Activated naive CD8-positive, alpha-beta T cell (primary cell): ENCODE measurements around the gene RPS6KC1.

ENCODE experiments used
- H3K27ac Mint-ChIP-seq: one replicate; pipeline ENCODE4 v1.8.0; 2021; ENCODE audit warnings: mixed read lengths
- H3K27me3 Mint-ChIP-seq: one replicate; pipeline ENCODE4 v1.8.0; 2021; ENCODE audit warnings: mixed read lengths
- H3K36me3 Mint-ChIP-seq: one replicate; pipeline ENCODE4 v1.8.0; 2021; ENCODE audit warnings: mixed read lengths
- H3K4me1 Mint-ChIP-seq: one replicate; pipeline ENCODE4 v1.8.0; 2021; ENCODE audit warnings: low read depth, mixed read lengths
- H3K4me3 Mint-ChIP-seq: one replicate; pipeline ENCODE4 v1.8.0; 2021; ENCODE audit warnings: mild to moderate bottlenecking, mixed read lengths
- H3K9me3 Mint-ChIP-seq: one replicate; pipeline ENCODE4 v1.8.0; 2021; ENCODE audit warnings: low read depth, mixed read lengths

The RPS6KC1 gene

DNA sequence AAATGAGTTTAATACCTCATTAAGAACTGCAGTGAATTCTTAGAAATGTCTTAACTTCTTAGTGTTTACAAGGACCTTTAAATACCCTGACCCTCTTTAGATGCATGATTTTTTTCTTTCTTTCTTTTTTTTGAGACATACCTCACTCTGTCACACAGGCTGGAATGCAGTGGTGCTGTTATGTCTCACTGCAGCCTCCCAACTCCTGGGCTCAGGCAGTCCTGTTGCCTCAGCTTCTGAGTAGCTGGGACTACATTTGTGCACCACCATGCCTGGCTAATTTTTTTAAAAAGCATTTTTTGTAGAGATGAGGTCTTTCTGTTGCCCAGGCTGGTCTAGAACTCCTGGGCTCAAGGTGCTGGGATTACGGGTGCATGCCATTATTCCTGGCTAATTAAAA is 191.8 kb downstream of the RPS6KC1 start:
- Mint-ChIP-seq H3K4me3 (no peak overlapping the region), H3K9me3 (no peaks in the 10 kb centered on the region), H3K27me3 (no peaks in the 10 kb centered on the region), H3K4me1 (no peaks in the 10 kb centered on the region), H3K36me3 (peaks cover 5% of the 10 kb centered on the region), H3K27ac (no peak overlapping the region)

DNA sequence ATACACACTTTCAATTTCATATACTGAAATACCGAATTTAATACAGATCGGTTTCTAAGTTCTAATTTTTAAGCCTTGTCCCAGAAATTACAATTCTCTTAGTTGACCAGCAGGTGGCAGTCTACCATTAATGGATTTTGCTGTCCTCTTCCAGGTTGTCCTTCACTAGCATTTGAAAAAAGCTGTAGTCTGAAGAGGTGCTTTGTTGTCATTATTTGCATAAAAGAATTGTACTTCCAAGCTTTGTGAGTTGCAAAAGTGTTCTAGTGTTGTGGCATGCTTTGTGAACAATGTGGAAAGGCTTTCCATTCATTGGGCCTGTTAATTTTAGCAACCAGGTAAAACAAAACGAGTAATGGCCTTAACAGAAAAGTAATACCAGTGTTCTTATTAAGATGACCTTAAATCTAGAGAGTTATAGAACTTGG is 193.6 kb downstream of the RPS6KC1 start:
- H3K4me3 Mint-ChIP-seq: no peak overlapping the region
- H3K36me3 Mint-ChIP-seq: peaks cover 10% of the 10 kb centered on the region
- no peaks in the 10 kb centered on the region for H3K9me3 Mint-ChIP-seq
- H3K27me3 Mint-ChIP-seq: no peaks in the 10 kb centered on the region
- no peak overlapping the region for H3K27ac Mint-ChIP-seq
- H3K4me1 Mint-ChIP-seq: no peaks in the 10 kb centered on the region

DNA sequence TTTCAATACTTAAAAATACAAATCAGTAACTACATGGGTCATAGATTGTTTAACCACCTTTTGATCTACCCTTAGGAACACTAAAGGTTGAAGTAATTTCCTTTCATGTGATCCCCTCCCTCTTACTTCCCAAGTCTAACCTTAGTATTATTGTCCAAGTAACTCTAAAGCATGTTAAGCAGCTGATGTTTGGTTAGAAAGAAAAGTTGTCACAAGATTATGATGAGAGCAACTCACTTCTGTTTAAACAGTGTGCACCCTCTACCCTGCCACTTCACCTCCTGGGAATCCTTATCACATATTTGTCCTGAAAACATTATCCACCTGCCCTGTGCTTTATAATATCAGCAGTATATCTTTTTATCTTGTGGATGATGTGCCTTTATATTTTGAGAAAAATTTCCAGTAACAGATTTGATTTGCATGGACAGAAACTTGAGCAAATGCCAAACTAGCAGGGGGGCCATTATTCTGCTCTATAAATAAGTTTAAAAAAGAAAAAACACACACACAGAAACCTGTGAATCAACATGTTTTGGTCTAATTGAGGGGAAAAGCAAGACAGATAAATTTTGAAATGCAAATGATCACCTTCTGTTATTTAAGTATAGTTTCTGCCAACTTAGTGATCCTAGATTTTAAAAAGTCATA is 194.3 kb downstream of the RPS6KC1 start:
- no peaks in the 10 kb centered on the region for H3K9me3 Mint-ChIP-seq
- no peaks in the 10 kb centered on the region for H3K4me1 Mint-ChIP-seq
- no peak overlapping the region for H3K27ac Mint-ChIP-seq
- no peaks in the 10 kb centered on the region for H3K27me3 Mint-ChIP-seq
- peaks cover 10% of the 10 kb centered on the region for H3K36me3 Mint-ChIP-seq
- H3K4me3 Mint-ChIP-seq: no peak overlapping the region

DNA sequence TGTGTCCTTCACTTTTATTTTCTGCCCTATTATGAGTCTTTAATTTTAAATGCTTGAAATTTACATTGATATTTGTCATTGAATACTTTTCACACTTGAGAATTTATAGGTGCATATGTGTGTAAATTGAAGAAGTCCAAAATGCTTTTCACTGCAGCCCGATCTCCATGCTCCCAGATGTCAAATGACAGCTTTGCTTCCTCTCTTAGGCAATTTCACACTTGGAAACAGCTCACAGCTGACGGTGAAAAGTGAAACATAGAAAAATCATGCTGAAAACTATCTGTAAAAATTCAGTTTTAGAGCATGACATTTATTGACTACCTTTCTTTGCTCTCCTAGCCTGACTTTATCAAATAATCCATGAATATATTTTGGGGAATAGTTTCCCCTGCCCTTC is 196.0 kb downstream of the RPS6KC1 start:
- Mint-ChIP-seq H3K27me3 (no peaks in the 10 kb centered on the region), H3K36me3 (peaks cover 9% of the 10 kb centered on the region), H3K9me3 (no peaks in the 10 kb centered on the region), H3K4me1 (no peaks in the 10 kb centered on the region), H3K4me3 (no peak overlapping the region), H3K27ac (no peak overlapping the region)

DNA sequence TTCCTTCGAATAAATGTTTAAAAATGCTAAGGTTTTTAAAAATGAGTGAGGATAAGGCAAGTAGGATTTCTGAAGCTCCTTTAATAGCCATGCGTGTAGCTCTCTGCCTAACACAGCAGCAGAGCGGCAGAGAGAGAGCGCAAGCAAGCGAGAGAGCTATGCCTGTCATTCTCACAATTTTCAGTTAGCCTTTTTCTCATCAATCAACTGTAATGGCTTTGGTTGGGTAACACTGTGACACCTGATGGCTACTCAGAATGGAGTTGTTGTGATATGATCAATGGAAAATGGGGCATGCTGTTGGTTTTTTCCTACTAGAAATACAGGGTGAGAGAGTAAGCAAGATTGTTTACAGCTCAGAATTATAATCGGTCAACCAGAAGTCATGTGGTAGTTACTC is 198.4 kb downstream of the RPS6KC1 start:
- no peak overlapping the region for H3K4me3 Mint-ChIP-seq
- H3K36me3 Mint-ChIP-seq: peaks cover 12% of the 10 kb centered on the region
- no peaks in the 10 kb centered on the region for H3K9me3 Mint-ChIP-seq
- H3K27me3 Mint-ChIP-seq: no peaks in the 10 kb centered on the region
- no peak overlapping the region for H3K27ac Mint-ChIP-seq
- no peaks in the 10 kb centered on the region for H3K4me1 Mint-ChIP-seq

DNA sequence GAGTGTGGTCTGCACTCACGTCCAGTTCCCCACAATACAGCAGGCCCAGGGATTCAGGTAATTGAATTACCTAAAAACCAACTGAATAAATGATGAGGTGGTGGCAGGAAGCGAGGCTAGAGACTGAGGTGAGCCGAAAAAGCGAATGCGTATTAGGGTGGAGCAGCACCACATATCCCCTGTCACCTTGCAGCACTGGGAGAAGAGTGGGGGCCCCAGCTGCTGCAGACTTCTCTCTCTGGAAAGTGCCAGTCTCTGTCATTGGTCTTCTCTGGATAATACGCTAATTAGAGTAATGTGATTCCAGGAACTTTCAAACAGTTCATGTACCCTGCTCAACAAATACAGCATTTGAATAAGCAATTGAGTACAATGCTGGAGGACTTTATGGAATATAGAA is 199.0 kb downstream of the RPS6KC1 start:
- peaks cover 12% of the 10 kb centered on the region for H3K36me3 Mint-ChIP-seq
- H3K27ac Mint-ChIP-seq: no peak overlapping the region
- H3K27me3 Mint-ChIP-seq: no peaks in the 10 kb centered on the region
- no peaks in the 10 kb centered on the region for H3K4me1 Mint-ChIP-seq
- H3K4me3 Mint-ChIP-seq: no peak overlapping the region
- no peaks in the 10 kb centered on the region for H3K9me3 Mint-ChIP-seq

DNA sequence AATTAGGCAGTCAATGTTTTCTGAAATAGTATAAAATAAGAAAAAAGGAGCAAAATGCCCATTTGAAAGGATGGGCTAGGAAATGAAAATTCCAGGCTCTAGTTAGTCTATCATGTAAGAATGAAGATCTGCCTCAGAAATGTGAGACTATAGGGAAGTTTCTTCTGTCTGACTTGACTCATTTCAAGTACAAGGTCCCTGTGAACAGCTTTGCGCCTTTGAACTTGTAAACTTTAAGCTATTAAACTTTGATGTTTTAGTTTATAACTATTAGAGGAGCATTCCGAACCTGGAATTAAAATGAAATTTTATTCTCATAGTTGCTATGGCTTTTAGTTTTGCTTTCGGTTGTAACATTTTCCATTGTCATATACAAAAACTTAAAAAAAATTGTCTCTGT is 199.4 kb downstream of the RPS6KC1 start:
- Mint-ChIP-seq H3K4me3 (no peak overlapping the region), H3K36me3 (peaks cover 10% of the 10 kb centered on the region), H3K4me1 (no peaks in the 10 kb centered on the region), H3K27ac (no peak overlapping the region), H3K27me3 (no peaks in the 10 kb centered on the region), H3K9me3 (no peaks in the 10 kb centered on the region)

DNA sequence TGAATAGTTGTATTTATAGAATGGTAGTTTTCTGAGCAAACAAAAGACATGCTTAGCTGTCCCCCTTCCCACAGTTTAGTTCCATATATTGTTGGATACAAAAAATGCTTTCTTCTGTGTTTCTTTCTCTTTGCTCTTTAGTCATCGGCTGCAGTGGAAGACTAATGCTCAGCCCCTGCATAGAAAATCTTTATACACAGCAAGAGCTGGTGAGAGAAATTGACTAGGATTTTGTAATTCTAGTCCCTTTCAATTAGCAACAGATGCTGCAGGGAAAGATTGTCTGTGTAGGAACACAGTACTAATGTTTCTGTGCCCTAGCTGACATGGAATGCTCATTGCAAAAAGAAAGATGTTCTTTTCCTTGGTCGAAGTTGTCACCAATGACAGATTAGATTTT is 200.9 kb downstream of the RPS6KC1 start:
- Mint-ChIP-seq H3K27me3 (no peaks in the 10 kb centered on the region), H3K4me3 (no peak overlapping the region), H3K4me1 (no peaks in the 10 kb centered on the region), H3K9me3 (no peaks in the 10 kb centered on the region), H3K36me3 (peaks cover 14% of the 10 kb centered on the region), H3K27ac (no peak overlapping the region)

DNA sequence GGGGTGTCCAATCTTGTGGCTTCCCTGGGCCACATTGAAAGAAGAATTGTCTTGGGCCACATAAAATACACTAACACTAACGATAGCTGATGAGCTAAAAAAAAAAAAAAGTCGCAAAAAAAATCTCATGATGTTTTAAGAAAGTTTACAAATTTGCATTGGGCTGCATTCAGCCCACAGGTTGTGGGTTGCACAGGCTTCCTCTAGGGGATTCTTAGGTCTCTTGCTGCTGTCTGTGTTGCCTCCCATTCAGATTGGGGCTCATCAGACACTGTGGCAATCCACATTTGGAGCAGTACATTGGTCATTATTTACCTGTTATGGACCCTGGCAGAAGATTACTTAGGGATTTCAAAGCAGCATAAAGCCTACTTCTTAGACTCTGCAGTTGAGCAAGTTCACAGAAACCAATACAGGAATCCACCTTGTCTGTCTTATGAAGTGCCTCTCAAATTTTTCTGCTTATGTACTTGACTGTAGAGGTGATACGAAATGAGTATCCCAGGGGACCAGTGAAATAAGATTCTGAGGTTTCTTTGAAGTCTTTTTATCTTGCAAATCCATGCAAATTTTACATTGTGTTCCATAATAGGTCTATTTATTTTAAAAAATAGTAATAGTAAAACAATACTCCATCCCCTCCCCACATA is 205.5 kb downstream of the RPS6KC1 start:
- no peak overlapping the region for H3K27ac Mint-ChIP-seq
- no peaks in the 10 kb centered on the region for H3K9me3 Mint-ChIP-seq
- no peaks in the 10 kb centered on the region for H3K4me1 Mint-ChIP-seq
- no peaks in the 10 kb centered on the region for H3K27me3 Mint-ChIP-seq
- H3K36me3 Mint-ChIP-seq: peaks cover 20% of the 10 kb centered on the region
- no peak overlapping the region for H3K4me3 Mint-ChIP-seq

DNA sequence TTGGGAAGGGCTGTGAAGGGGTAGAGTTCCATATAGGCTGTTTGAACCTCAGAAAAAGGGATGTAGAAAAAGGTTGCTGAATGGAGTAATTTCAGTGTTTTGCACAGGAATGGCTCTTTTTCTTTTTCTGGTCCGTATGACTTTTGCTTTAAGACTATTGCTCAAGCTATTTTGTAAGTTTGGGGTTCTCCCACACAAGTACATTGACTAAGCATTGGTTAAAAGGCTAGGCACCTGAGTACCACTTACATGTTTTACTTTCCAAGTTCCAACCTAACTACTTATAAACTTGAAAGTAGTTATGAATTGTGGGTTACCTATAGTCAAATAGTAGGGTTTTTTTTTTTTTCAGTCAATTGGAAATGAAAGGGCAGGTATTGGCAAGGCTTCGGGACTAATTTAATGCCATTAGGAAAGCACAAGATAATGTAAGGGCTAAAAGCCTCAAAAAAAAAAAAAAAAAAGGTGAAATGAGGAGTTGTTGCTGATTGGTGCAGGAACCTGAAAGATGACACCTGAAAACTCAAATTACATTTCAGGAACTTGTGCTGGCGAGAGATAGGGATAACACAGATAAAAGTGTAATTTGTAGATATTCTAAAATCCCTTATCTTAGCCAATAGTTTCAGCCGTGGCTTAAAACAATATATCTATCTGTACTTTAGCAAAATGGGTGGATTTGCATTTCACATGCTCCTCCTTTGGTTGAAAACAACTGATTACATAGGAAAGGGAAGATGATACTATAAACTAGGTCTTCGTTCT is 209.5 kb downstream of the RPS6KC1 start:
- H3K27ac Mint-ChIP-seq: no peak overlapping the region
- H3K9me3 Mint-ChIP-seq: no peaks in the 10 kb centered on the region
- no peaks in the 10 kb centered on the region for H3K4me1 Mint-ChIP-seq
- H3K4me3 Mint-ChIP-seq: no peak overlapping the region
- peaks cover 40% of the 10 kb centered on the region for H3K36me3 Mint-ChIP-seq
- H3K27me3 Mint-ChIP-seq: no peaks in the 10 kb centered on the region

DNA sequence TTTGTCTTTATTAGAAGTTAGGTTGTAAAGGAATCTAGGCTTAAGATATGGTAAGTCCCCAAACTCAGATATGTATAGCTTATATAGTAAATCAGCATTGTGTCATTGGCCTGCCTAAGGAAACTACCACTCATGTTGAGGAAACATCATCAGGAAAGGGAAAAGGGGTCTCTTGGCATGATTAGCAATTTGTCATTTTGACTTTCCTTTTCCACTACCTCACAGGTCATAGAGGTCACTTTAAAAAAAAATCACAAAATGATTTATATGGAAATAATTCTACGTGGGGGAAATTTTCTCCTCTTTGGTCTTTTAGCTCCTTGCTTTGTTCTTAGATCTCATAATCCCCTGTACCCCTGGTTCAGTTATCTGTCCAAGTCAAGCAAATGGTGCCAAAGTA is 213.5 kb downstream of the RPS6KC1 start:
- Mint-ChIP-seq H3K4me1 (no peaks in the 10 kb centered on the region), H3K36me3 (peaks cover 55% of the 10 kb centered on the region), H3K9me3 (peaks cover 19% of the 10 kb centered on the region), H3K27ac (no peak overlapping the region), H3K27me3 (no peaks in the 10 kb centered on the region), H3K4me3 (no peak overlapping the region)

DNA sequence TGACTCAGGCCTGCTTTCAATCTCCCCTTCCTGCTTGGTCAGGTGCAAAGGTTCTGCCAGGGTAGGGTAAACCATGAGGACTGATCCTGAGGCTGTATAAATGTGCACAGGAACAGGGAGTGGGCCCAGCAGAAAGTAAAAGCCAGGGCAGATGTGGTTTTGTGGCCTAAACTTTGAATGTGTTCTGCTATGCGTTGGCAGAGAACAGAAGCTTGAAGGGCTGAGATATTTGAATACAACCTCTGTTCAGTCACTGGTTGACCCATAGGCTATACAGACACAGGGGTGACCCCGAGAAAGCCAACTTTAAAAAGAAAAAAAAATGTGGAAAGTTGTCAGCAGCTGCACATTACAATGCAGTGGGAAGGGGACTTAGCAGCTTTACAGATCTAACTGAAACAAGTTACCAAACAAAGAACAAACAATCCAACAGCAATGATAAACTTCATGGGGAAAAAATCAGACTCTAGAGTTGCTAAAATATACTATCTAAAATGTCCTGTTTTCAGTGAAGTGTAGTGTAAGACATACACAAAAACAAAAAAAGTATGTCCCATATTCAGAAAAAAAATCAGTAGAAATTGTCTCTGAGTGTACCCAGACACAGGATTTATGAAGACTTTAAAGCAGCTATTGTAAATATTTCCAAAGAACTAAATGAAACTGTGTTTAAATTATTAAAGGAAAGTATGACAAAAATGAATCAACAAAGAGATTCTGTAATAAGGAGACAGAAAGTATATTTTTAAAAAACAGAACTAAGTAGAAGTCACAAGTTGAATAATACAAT is 216.1 kb downstream of the RPS6KC1 start:
- no peaks in the 10 kb centered on the region for H3K4me1 Mint-ChIP-seq
- H3K9me3 Mint-ChIP-seq: peaks cover 19% of the 10 kb centered on the region
- H3K27me3 Mint-ChIP-seq: no peaks in the 10 kb centered on the region
- peaks cover 54% of the 10 kb centered on the region for H3K36me3 Mint-ChIP-seq
- no peak overlapping the region for H3K27ac Mint-ChIP-seq
- H3K4me3 Mint-ChIP-seq: no peak overlapping the region

DNA sequence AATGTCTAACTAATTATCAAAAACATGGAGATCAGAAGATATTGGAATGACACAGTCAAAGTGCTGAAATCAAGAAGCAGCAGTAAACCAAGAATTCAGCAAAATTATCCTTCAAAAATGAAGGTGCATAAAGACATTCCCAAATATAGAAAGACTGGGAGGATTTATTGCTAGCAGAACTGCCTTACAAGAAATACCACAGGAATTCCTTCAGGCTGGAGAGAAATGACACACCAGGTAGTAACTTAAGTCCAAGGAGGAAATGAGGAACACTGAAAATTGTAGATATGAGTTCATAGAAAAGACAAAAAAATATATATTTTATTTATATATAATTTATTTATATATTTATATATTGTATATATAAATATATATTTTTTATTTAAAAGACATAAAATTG is 217.2 kb downstream of the RPS6KC1 start:
- peaks cover 56% of the 10 kb centered on the region for H3K36me3 Mint-ChIP-seq
- no peaks in the 10 kb centered on the region for H3K4me1 Mint-ChIP-seq
- no peak overlapping the region for H3K27ac Mint-ChIP-seq
- no peak overlapping the region for H3K4me3 Mint-ChIP-seq
- no peaks in the 10 kb centered on the region for H3K27me3 Mint-ChIP-seq
- H3K9me3 Mint-ChIP-seq: peaks cover 19% of the 10 kb centered on the region

DNA sequence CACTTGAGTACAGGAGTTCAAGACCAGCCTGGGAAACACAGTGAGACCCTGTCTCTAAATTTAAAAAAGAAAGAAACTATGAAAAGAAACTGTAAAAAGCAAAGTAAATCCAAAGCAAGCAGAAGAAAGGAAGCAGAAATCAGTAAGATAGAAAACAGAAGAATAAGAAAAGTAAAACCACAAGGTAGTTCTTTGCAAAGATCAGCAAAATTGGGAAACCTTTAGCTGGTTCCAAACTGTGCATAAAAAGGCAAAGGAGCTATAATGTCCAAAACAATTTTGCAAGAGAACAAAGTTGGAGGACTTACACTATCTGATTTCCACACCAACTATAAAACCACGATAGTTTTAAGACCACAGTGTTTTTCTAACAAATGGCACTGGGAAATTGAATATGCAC is 218.8 kb downstream of the RPS6KC1 start:
- Mint-ChIP-seq H3K36me3 (peaks cover 56% of the 10 kb centered on the region), H3K9me3 (peaks cover 19% of the 10 kb centered on the region)

DNA sequence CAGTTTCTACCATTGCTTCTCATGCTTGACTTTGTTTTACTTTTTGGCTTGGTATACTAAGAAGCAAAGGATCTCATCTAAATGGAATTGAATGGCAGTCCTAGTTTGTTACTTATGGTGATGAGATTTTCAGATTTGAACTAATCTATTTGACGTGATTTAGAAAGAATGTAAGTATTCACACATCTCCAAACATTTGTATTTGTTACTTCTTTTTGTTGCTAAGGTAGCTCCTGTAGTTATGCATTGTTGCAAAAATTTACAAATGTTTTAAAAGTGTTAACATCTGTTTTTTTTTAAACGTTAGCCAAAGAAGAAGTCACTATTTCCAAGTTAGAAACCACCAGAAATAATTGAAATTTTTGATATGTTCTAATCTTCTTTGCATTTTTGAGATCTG is 222.5 kb downstream of the RPS6KC1 start:
- no peak overlapping the region for H3K4me3 Mint-ChIP-seq
- peaks cover 46% of the 10 kb centered on the region for H3K36me3 Mint-ChIP-seq
- no peaks in the 10 kb centered on the region for H3K27me3 Mint-ChIP-seq
- no peaks in the 10 kb centered on the region for H3K4me1 Mint-ChIP-seq
- H3K27ac Mint-ChIP-seq: no peak overlapping the region
- H3K9me3 Mint-ChIP-seq: peaks cover 6% of the 10 kb centered on the region

More for the DNA sequence above, 218.8 kb downstream of the RPS6KC1 start:
- Mint-ChIP-seq H3K27me3 (no peaks in the 10 kb centered on the region), H3K4me3 (no peak overlapping the region), H3K27ac (no peak overlapping the region), H3K4me1 (no peaks in the 10 kb centered on the region)
